NCI-H146 (cell line): Measurements from ENCODE around the gene MED12.

ENCODE experiments used
- DNase-seq: peaks from one replicate; lab custom pipeline; 2025; lab: John Stamatoyannopoulos, UW

MED12 gene

DNA sequence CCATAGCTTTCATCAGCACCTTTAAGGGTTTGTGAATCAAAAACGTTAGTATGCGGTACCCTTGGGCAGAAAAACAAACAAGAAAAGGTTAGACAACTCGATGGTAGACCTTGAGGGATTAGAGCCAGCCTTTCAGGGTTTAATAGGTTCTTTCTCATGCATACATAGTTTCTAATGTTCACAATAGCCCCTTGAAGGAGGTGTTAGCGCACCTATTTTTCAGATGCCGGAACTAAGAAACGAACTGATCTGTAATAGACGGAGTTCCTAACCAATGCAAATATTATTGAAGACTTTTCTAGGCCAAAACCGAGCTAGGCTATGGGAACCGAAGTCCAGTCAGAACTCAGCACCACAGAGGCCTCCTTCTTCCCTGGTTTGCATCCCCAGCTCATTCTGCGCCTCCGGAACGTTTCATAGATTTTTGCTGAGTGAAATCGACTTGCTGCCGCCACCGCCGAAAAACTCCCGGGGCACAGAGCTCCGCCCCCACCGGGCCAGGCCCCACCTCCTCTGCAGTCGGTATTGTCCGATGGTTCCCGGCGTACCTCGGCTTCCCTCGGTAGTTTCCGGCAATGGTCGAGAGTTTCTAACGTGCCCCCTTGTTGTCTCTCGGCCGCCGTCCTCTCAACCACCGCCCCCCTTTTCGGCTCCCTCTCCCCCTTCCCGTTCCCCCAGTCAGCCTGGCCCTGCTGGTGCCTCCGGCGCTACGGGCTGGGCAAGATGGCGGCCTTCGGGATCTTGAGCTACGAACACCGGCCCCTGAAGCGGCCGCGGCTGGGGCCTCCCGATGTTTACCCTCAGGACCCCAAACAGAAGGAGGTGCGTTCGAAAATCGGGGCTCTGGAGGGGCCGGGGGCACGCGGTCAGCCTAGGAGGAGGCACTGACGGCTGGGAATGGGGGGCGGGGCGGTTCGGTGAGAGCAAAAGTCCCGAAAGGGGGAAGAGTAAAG is at the start of gene MED12:
Gene MED12, plus strand, starts transcription at position 565 of the 953 bp plus-strand sequence. Its CDS starts 159 bp downstream, at position 724.
- DNase-seq = peak; percentile 84

DNA sequence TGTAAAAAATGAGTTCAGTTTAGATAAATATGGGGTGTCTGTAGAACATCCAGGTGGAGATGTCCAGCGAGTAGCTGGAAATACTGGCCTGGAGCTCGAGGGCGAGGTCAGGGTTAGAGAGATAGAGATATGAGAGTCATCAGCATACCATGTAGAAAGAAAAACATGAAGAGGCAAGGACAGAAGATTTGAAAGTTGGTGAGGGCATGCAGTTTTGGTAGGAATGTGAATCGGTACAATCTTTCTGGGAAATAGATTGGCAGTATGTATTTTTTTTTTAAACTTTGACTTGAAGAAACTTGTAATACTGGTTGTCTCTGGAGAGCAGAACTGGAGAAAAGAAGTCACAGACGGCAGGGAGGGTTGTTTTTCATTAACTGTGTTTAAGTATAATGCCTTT is 47.9 kb upstream of the MED12 start:
- DNase-seq = no peak

DNA sequence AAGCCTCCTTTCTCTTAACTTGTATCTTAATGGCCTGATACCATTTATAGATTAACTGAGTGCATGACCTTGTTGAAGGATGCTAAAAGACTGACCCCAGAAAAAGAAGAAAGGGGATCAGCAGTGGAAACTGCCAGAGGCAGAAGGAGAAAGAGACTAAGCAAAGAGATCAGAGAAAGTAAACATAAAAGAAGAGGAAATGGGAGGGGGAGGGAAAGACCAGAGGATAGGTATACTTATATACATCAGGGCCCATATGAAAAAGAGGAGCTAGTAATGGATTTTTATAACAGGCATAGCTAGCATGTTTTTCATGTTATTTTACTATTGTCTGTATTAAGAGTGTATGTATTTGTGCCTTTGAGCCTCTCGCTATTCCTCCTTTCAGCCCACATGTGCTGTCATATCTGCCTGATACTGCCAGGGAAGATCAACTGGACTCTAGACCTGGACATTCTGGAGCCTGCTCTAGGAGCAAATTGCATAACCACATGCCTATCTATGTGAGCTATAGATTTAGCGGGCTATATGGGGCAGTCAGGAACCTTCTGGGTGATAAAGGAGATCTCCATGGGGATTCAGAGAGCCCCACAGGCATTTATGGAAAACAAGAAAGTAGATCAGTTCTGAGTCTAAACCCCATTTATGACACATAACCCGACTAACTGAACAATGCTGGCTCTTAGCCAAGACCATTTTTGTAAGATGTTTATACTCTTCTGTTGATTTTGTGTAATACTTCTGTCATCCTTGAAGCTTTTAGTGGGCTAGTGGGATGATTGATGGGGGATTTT is 36.9 kb upstream of the MED12 start:
- no peak for DNase-seq

DNA sequence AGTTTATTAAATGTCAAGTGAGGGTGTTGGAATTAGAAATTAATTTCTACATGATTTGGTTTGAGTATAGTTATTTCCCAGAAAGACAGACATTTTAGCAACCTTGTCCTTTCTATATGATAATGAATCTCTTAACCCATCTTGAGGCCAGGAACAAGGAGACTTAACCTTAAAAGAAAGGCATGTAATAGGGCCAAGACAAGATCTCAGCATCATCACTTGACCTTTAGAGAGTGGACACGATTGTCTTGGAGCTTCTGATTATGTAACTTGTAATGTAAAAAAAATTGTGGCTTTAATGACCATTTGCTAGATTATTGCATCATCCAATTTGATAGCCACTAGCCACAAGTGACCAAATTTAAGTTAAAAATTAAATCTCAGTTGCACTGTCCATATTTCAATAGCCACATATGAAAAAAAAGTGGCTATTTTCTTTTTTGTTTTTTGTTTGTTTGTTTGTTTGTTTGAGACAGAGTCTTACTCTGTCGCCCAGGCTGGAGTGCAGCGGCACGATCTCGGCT is 36.2 kb upstream of the MED12 start:
- DNase-seq = no peak

DNA sequence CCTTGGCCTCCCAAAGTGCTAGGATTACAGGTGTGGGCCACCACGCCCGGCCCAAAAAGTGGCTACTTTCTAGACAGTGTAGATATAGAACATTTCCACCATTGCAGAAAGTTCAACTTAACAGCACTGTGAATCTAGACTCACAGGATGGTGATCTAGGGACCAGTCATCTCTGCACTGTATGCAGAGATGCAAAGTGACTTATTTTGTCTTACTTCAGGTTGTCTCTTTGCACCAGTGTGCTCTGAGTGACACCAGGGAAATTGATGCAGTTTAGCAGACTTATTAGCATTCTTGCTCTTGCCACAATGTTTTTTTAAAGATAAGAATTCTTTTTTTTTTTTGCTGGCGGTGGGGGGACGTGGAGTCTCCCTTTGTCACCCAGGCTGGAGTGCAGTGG is 35.6 kb upstream of the MED12 start:
- no peak for DNase-seq

DNA sequence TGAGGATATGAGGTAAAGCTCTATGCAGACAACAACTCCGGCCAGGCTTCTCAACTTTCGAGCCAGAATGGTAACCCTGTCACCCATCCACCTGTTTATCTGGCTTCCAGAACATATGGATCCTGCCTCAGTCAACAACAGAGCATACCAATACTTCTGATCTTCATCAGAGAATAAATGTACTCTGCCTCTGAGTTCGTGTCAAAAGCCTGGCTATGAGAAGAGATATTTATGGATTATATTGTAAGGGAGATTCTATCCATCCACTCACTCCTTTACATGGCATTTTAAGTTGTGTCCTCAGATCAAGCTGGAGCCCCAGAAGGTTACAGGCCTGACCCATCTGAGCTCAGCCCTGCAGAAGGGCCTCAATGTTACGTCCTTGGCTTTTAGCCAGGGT is 32.5 kb upstream of the MED12 start:
- no peak for DNase-seq

DNA sequence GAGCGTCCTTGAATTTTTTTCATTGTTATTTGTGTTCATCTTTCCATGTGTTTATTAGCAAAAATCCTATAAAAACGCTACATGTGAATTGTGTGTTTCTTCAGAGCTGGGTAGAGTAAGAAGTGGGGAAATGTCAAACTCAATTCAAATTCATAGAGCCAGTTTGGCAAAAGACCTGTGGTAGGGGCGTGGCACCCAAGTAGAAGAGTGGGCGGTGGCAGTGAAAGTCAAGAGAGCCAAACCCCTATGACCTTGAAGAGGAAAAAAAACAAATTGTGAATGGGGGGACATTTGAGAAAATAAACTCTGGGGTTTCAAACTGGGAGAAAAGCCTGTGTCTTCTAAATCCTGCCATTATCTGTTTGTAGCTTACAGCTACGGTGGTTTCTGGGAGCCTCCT is 27.1 kb upstream of the MED12 start:
- DNase-seq = no peak

DNA sequence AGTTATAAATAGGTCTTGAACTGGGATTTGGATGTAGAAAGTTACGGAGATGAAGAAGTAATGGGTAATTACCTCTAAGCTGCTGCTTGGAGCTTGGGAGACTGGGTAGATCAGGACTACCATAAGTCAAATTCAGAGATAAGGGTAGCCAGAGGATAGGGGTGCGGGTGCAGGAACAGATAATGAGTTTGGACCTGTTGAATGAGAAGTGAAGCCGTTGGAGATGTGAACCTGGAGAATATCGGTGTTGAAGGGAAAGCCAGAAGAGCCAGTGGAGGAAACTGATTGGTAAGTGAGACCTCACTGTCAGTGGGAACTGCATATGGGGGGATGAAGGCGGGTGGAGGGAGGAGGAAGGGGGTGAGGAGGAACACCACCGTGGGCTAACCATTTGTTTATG is 23.4 kb upstream of the MED12 start:
- DNase-seq = no peak

DNA sequence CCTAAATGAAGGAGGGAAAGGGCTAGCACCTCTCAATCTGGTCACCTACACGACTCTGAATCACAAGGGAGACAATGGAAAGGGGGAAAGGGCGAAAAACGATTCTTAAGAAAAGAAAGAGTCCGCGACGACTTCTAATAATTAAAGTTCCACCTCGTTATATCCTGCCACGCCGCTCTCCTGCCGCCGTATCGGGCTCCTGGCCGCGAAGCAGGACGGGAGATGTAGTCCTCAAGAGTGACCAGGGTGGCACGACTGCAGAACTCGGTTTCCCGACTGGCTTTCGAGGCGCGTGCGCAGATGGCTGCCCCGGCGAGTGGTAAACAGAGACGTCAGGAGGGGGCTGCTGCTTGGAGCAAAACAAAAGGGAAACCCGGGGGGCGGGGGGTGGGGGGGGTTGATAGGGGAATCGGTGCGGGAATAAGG is 22.8 kb upstream of the MED12 start, which contains the start of gene FOXO4:
Gene FOXO4, plus strand, starts transcription at position 297 of the 426 bp plus-strand sequence. CDS start 678 bp downstream, outside the sequence.
- peak; percentile 88 for DNase-seq

DNA sequence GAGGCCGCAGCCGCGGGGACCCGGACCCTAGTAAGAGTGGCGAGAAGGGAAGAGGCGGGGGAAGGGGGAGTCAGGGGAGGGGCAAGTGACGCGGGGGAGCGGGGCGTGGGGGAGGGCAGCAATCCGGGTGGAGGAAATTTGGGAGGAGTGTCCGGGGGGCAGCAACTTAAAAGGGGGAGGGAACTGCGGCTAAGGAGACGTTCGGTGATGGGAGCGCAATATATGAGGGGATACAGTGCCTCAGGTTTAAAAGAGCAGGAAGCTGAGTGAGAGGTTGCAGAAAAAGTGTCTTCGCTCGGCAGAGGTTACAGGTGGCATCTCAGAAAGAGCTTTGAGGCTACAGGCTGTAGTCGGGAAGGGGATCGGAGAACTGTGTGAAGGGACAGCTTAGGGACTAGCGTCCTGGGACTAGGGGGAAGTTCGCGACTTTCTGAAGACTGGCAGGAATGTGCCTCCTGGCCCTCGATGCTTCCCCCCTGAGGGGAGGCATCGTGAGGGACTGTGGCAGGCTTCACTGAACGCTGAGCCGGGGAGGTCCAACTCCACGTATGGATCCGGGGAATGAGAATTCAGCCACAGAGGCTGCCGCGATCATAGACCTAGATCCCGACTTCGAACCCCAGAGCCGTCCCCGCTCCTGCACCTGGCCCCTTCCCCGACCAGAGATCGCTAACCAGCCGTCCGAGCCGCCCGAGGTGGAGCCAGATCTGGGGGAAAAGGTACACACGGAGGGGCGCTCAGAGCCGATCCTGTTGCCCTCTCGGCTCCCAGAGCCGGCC is 22.2 kb upstream of the MED12 start:
- DNase-seq = peak; percentile 65

DNA sequence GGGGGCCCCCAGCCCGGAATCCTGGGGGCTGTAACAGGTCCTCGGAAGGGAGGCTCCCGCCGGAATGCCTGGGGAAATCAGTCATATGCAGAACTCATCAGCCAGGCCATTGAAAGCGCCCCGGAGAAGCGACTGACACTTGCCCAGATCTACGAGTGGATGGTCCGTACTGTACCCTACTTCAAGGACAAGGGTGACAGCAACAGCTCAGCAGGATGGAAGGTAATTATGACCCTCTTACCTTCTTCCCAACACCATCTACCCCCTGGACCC is 21.7 kb upstream of the MED12 start:
- DNase-seq = no peak

DNA sequence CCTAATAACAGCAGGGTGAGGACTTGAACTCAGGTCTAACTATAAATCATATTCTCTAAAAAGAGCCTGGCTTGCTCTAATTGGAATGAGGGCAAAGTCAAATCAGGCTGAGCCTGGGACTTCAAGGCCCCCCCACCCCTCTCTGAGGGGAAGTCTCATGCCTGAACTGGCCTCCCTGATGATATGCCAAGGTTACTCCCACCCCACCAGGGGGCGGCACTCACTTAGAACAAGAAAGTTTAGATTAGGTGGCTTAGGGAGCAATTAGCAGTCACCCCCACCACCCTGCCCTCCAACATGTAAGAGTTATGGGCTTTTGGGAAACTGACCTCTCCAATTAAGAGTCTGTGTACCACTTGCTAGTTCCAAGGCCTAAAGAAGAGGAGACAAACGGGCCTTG is 20.1 kb upstream of the MED12 start:
- DNase-seq = peak; percentile 47

DNA sequence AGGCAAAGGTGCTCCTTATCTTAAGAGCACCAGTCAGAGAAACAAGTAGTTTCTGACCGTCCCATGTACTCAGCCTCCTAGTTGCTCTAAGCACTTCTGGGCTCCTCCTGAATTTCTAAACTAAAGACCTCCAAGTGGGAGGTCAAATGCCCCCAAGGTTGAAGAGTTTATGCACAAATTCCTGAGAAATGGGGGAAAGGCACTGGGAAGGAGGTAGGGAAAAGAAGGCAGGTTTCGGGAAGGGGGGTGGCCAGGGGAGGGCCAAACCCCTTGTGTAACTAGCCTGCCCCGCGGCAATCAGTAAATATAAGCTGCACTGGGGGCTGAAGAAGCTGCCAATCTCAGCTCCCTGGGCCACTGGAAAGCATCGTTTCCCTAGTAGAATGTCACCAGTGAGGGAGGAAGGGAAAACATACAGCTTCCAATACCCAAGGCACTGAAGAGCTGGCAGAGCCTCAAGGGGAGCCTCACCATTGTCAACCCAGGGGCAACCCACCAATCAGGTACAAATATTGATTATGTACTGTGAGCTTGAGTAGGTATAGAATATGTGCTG is 19.4 kb upstream of the MED12 start:
- no peak for DNase-seq

DNA sequence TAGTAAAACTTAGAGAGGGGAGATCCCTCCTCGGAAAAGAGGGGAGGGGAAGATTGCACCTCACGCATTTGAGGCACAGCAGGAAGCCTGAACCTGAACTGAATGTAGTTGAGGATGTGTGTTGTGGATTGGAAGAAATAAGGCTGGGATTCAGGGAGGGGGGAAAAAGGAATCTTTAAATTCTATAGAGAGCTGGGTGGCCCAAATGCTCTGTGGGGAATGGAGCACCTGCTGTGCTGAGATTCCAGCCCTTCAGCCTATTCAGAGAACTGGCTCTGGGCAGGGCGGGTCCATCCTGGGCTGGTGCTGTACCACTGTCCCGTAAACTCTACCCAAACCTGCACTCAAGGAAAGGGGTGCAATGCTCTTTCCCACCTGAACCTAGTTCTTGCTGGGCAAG is 18.7 kb upstream of the MED12 start:
- DNase-seq = no peak

DNA sequence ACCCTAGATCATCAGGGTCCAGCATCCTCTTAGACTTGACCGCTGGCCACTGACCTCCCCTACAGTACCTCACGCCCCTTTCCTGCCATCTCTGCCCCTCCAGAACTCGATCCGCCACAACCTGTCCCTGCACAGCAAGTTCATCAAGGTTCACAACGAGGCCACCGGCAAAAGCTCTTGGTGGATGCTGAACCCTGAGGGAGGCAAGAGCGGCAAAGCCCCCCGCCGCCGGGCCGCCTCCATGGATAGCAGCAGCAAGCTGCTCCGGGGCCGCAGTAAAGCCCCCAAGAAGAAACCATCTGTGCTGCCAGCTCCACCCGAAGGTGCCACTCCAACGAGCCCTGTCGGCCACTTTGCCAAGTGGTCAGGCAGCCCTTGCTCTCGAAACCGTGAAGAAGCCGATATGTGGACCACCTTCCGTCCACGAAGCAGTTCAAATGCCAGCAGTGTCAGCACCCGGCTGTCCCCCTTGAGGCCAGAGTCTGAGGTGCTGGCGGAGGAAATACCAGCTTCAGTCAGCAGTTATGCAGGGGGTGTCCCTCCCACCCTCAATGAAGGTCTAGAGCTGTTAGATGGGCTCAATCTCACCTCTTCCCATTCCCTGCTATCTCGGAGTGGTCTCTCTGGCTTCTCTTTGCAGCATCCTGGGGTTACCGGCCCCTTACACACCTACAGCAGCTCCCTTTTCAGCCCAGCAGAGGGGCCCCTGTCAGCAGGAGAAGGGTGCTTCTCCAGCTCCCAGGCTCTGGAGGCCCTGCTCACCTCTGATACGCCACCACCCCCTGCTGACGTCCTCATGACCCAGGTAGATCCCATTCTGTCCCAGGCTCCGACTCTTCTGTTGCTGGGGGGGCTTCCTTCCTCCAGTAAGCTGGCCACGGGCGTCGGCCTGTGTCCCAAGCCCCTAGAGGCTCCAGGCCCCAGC is 17.6 kb upstream of the MED12 start:
- DNase-seq = no peak

DNA sequence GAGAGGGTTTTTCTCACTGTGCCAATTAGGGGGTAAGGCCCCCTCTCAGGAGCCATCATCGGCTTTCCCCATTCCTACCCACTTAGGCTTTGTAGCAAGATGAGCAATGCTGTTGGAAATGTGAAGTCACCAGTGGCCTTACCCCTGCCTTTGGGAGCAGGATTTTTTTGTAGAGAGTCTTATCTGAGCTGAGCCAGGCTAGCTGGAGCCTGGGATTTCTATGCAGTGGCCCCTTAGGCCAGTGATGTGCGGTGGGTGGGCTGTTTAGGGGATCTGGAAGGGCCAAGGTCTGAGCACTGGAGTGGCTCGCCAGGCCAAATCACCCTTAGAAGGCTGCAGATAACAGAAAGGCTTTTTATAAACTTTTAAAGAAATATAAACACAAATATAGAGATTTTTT is 16.1 kb upstream of the MED12 start:
- no peak for DNase-seq

DNA sequence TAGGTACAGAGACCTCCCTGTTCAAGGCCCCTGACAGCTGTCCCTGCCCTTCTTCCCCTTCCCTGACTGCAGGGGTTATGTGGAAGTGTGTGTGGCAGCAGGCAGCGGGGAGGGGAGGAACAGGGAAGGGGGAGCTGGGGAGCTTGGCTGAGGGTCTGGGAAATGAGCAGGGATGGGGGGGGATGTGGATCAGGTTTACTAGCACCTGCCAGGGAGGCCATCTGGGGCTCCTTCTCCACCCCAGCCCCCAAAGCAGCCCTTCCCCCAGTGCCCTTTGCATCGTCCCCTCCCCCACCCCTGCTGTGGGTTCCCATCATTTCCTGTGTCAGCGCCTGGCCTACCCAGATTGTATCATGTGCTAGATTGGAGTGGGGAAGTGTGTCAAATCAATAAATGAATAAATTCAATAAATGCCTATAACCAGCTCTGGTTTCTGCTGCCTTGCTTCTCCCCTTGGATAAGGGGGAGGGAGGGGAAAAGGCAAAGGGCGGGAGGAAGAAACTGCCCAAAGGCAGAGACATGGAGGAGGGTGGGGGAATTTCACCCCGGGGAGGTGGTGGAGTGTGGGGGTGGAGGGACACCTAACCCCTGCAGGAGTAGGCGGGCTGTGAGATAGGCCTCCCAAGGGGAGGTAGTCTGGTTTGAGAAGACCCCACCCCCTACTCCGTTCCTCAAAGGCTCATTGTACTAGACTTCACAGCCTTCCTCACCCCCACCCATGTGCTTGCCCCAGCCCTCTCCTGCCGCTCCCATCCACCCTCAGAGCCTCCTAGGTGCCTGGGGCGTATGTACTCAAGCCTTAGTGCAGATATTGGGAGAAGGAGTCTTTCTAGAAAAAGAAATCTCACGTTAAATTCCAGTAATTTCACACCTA is 15.0 kb upstream of the MED12 start:
- no peak for DNase-seq

DNA sequence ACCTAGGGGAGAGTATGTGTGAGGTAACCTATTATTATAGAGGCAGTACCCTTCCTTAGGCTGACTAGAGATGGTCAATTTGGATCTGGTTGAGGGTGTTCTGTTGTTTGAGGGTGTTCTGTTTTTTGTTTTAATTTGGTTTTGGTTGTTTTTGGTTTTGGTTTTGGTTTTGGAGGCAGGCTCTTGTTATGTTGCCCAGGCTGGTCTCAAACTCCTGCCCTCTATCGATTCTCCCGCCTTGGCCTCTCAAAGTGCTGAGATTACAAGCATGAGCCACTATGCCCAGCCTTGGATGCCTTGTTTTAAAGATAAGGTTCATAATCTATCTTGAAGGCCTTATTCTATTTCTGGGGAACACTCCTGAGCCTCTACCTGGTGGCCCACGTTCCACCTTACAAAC is 12.8 kb upstream of the MED12 start:
- DNase-seq = no peak

DNA sequence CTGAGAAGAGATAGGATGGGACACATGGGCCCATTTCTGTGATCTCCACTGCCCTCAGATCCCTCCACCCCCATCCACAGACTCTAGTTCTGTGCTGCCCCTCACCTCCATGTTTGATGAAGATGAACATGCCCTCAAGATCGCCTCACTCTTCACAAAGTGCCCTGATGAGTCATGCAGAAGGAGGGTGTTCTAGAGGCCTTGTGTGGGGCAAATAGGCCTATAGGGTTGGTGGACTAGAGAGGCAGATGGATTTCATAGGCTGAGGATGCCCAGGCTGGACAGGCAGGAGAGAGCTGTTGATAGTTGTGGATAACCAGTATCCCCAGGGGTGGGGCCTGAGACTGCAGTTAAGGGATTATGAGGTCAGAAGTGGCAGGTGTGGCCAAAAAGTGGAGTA is 12.0 kb upstream of the MED12 start, which contains the start of gene CXorf65:
Gene CXorf65, minus strand, starts transcription at position 314 of the 400 bp plus-strand sequence. Its CDS starts 184 bp downstream, at position 130.
- DNase-seq = no peak

DNA sequence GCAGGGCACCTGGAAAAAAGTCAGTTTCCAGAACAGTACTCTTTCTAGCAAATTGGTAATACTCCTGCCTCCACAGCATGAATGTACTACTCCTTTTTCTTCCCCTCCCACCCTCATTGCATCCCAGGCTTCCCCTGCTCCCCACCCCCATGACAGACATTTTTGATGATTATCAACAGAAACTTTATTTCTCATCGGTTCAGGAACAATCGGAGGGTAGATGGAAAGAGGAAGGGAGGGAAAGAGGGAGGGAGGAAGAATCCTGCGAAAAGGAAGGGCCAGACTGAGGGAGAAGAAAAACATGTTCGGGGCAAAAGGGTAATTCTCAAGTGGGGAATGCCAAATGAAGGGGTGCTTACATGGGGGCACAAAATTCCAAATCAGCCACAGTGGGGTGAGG is 11.2 kb upstream of the MED12 start:
- DNase-seq = no peak
